Loucy (cell line): ENCODE measurements around the gene MRM1.

Experiments used
- H2AFZ ChIP-seq: fragments of 200-600 bp; sonication (generic); 2 replicates; pipeline ENCODE4 v1.6.0; 2016; ENCODE audit warnings: antibody characterized with exemption, mild to moderate bottlenecking, low read length, moderate library complexity
- H3F3A ChIP-seq: fragments of 200-600 bp; 2 replicates; pipeline ENCODE4 v1.6.0; 2016; ENCODE audit warnings: antibody characterized with exemption, low read depth, mild to moderate bottlenecking
- H3K27me3 ChIP-seq: fragments of 200-600 bp; sonication (generic); 2 replicates; pipeline ENCODE4 v1.6.1; 2014; ENCODE audit warnings: low read length, mild to moderate bottlenecking; ENCODE audit not compliant: insufficient read depth, poor library complexity, severe bottlenecking
- H3K36me3 ChIP-seq: fragments of 200-600 bp; sonication (generic); 2 replicates; pipeline ENCODE4 v1.6.1; 2016; ENCODE audit warnings: low read length; ENCODE audit not compliant: insufficient read depth
- H3K4me1 ChIP-seq: fragments of 200-600 bp; sonication (generic); 2 replicates; pipeline ENCODE4 v1.5.1; 2014; ENCODE audit warnings: low read length, mild to moderate bottlenecking; ENCODE audit not compliant: insufficient read depth, poor library complexity, severe bottlenecking
- H3K4me2 ChIP-seq: fragments of 200-600 bp; sonication (generic); 2 replicates; pipeline ENCODE4 v1.6.0; 2014; ENCODE audit warnings: antibody characterized with exemption, low read length, low read depth, mild to moderate bottlenecking; ENCODE audit not compliant: poor library complexity, severe bottlenecking
- H3K4me3 ChIP-seq: fragments of 200-600 bp; sonication (generic); 2 replicates; pipeline ENCODE4 v1.5.1; 2014; ENCODE audit warnings: low read length, mild to moderate bottlenecking, mixed read lengths; ENCODE audit not compliant: poor library complexity, severe bottlenecking
- H3K79me2 ChIP-seq: fragments of 200-600 bp; sonication (generic); 2 replicates; pipeline ENCODE4 v1.6.1; 2014; ENCODE audit warnings: low read length; ENCODE audit not compliant: insufficient read depth
- H3K9ac ChIP-seq: fragments of 200-600 bp; sonication (generic); 2 replicates; pipeline ENCODE4 v1.6.0; 2014; ENCODE audit warnings: mild to moderate bottlenecking, low read depth, low read length, moderate library complexity; ENCODE audit not compliant: poor library complexity, severe bottlenecking
- H3K9me2 ChIP-seq: fragments of 200-600 bp; sonication (generic); replicated peaks from 2 replicates; pipeline ENCODE4 v1.6.1; 2016; ENCODE audit warnings: low read depth, low read length, mixed read lengths
- H3K9me3 ChIP-seq: fragments of 200-600 bp; sonication (generic); 2 replicates; pipeline ENCODE4 v1.6.1; 2014; ENCODE audit warnings: mild to moderate bottlenecking, antibody characterized with exemption, low read length, low read depth; ENCODE audit not compliant: insufficient read depth
- H4K20me1 ChIP-seq: fragments of 200-600 bp; sonication (generic); 2 replicates; pipeline ENCODE4 v1.6.0; 2014; ENCODE audit warnings: antibody characterized with exemption, low read length, mild to moderate bottlenecking; ENCODE audit not compliant: insufficient read depth, poor library complexity, severe bottlenecking
- CTCF ChIP-seq: fragments of 200-600 bp; sonication (generic); conservative IDR thresholded peaks from 2 replicates; pipeline ENCODE4 v1.5.1; 2014; ENCODE audit warnings: mild to moderate bottlenecking, antibody characterized with exemption, low read length
- EZH2phosphoT487 ChIP-seq: fragments of 200-600 bp; IDR thresholded peaks from 2 replicates; pipeline ENCODE4 v1.6.1; 2018; ENCODE audit warnings: antibody characterized with exemption, mild to moderate bottlenecking, moderate library complexity, borderline replicate concordance

The MRM1 gene

DNA sequence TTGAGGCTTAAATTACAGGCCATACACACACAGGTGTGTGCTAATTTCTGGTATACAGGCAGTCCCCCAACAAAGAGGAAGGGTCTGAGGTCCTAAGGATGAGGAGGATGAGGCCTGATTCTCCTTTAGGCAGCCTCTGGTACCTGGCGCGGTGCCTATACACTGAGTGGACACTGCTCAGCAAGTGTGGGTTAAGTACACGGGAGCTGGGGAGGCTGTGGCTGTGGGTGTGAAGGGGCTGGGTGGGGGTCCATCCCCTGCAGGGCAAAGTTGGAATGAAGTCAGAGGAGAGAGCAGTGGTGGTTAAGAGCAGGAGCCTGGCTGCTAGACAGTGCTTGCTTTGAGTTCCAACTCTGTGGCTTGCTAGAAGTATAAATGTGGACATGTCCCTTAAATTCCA is 10.9 kb downstream of the MRM1 start:
- H3K36me3 ChIP-seq, result no peaks in the 10 kb centered on the region
- no peak overlapping the region for H2AFZ ChIP-seq
- H3K4me3 ChIP-seq, result no peak overlapping the region
- no peaks in the 10 kb centered on the region for H3K9me3 ChIP-seq
- no peaks in the 10 kb centered on the region for H3K79me2 ChIP-seq
- no peaks in the 10 kb centered on the region for H3K27me3 ChIP-seq
- no peak for TF ChIP-seq CTCF
- TF ChIP-seq EZH2phosphoT487, result no peak
- no peaks in the 10 kb centered on the region for H3K4me1 ChIP-seq
- no peaks in the 10 kb centered on the region for H3F3A ChIP-seq
- no peaks in the 10 kb centered on the region for H3K9me2 ChIP-seq
- H4K20me1 ChIP-seq, result no peaks in the 10 kb centered on the region
- H3K9ac ChIP-seq, result no peak overlapping the region
- no peak overlapping the region for H3K4me2 ChIP-seq

DNA sequence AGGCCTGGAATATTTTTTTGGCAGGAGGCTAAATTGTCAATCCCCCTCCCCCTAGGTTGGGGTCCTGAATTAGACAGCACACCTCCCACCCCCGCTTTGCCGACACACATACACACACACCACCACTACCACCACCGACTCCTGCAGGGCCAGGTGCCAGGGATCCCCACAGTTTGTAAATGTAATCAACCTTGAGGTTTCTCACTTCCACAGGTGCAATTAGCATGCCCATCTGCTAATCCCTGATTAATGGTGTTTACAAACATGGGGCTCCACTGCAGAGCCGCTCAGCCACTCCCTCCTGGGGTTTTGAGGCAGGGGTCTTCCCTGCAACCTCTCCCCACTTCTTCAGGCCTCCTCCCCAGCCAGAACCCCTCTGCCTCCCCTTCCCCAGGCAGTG is 11.8 kb downstream of the MRM1 start:
- Histone ChIP-seq H3K4me3 (no peak overlapping the region), H3K9me3 (no peaks in the 10 kb centered on the region), H3K9ac (no peak overlapping the region), H3K4me2 (no peak overlapping the region), H3K4me1 (no peaks in the 10 kb centered on the region), H3K36me3 (no peaks in the 10 kb centered on the region), H4K20me1 (no peaks in the 10 kb centered on the region), H3K79me2 (no peaks in the 10 kb centered on the region), H3K27me3 (no peaks in the 10 kb centered on the region), H3F3A (no peaks in the 10 kb centered on the region), H2AFZ (no peak overlapping the region), H3K9me2 (no peaks in the 10 kb centered on the region)
- TF ChIP-seq CTCF, result no peak
- no peak for TF ChIP-seq EZH2phosphoT487

DNA sequence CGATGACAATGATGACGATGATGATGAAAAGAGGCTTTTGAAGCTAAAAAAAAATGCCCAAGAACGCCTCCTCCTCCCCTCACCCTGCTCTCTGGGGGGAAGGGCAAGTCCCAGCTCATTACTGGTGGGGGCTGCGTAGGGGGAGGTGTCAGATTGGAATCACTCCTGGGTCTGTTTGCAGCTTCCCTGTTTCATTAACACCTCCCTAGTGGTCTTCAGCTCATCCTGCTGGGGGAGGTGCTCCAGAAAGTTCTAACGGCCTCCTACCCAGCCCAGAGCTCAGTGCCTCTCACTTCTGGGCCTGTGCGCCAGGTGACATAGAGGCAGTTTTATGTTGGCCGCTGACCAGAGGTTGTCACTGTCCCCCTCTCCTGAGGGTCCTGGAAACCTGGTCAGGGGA is 12.7 kb downstream of the MRM1 start:
- no peak for TF ChIP-seq EZH2phosphoT487
- no peak for TF ChIP-seq CTCF
- H2AFZ ChIP-seq, result no peak overlapping the region
- no peaks in the 10 kb centered on the region for H4K20me1 ChIP-seq
- no peaks in the 10 kb centered on the region for H3K79me2 ChIP-seq
- no peaks in the 10 kb centered on the region for H3F3A ChIP-seq
- H3K9me3 ChIP-seq, result no peaks in the 10 kb centered on the region
- H3K36me3 ChIP-seq, result no peaks in the 10 kb centered on the region
- no peak overlapping the region for H3K4me3 ChIP-seq
- H3K9me2 ChIP-seq, result no peaks in the 10 kb centered on the region
- H3K4me1 ChIP-seq, result no peaks in the 10 kb centered on the region
- no peak overlapping the region for H3K4me2 ChIP-seq
- no peaks in the 10 kb centered on the region for H3K27me3 ChIP-seq
- no peak overlapping the region for H3K9ac ChIP-seq
